Left ventricle myocardium superior (tissue), 1 donor: ENCODE data around the gene DNALI1. TPM values are rescaled to one million over a fixed set of nuclear protein-coding genes. Genes with fewer than 3 reads are reported as not detected.

Source experiments
- ATAC-seq: fragments of 200-7000 bp; cut with Tn5 transposase; one replicate; pipeline ENCODE4 v1.9.1; 2020; ENCODE audit warnings: mild to moderate bottlenecking, moderate library complexity
- DNase-seq: peaks from one replicate; pipeline ENCODE4 v3.0.0-alpha.2; 2020
- intact Hi-C: fragments of 100-400 bp; cut with micrococcal nuclease; formaldehyde crosslinking; loops from one replicate; pipeline ENCODE4 v1.11.0; 2022
- total RNA-seq: library from RNA; stranded (reverse); fragmentation: NEBNext Ultra II Directional; extraction: Animal tissue kit (Norgen Biotek cat#: 25700); gene quantifications from one replicate; pipeline ENCODE4 v1.2.1, GENCODE V29; 2021
- donor health status: DM: no; HTN: yes; CAD: no; lungs with severe emphysema.

Gene DNALI1
- total RNA-seq, 1 donor from 2014 or later: 2.3 TPM

DNA sequence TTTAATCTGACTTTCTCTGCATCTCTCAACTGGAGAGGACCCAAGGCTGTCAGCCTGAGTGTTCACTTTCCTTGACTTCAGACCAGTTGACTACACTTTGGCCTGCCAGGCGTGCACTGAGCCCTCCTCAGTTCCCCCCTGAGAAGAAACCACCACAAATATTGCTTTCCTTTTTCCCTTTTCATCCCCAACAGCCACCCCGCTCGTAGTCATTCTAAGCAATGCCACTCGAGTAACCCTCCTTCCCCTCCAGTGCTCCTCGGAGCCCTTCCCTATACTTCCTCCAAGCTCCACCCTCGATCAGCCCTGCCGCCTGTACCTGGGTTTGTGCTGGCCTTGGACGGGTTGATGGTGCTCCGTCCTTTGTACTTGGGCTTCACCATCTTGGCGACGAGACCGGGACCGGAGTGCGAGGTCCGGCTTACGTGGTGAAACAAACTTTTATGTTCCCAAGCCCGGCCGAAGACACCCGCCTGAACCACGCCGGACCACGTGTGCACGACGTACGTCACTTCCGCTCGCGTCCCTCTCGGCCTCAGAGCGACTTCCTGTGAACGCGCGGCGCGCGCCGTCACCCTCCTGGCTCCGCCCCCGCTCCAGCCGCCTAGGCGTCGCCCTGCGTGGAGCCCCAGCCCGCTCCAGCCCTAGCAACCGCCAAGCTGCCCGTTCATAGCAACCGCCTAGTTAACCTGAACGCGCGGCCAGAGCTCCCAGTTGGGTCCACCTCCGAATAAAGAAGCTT, 38.9 kb downstream of the DNALI1 start, which contains the start of gene GNL2:
GNL2 (minus strand) TSS at position 498 of the 742 bp plus-strand sequence; CDS start at position 383, 115 bp downstream.
- DNase-seq: peak; percentile 99
- peak; percentile 100 for ATAC-seq
- intact Hi-C loops: no loop called here

DNA sequence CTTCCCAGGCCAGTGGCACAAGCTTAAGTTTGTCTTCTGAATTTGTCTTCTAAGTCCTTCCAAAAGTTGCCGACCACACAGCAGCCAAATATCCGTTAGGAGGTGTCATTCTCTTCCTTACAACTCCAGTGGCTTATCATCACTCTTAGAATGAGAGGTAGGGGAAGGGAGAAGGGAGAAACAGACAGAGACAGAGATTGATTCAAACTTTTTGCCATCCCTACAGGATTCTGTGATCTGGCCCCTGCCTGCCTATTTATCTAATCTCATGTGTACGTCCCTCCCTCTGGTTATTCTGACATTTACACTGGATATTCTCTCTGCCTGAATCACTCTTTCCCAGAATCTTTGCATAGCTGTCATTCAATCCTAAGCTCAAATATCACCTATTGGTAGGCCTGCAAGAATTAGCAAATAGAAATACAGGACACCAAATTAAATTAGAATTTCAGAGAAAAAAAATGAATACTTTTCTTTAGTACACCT, 39.5 kb downstream of the DNALI1 start:
- DNase-seq (no peak), ATAC-seq (peak; percentile 38)
- intact Hi-C loops: no loop called here

DNA sequence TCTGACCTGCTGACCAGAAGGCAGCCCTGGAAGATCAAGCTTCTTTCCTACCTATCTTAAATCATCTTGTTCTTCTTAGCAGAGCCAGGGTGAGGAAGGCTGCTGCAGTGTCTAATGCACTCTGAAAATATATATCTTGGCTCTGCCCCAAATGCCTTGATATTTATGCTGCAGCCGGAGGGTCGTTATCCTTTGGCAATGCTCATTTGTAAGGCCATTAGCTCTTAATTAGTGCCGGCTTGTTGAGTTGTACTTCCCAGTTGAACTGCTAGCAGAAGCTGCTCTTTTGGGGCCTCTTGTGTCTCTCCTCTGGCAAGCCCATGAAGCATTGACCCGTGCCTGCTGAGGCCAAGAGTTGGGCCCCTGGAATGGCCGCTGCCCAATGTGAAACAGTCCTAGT, 43.2 kb downstream of the DNALI1 start:
- intact Hi-C loops: no loop called here

DNA sequence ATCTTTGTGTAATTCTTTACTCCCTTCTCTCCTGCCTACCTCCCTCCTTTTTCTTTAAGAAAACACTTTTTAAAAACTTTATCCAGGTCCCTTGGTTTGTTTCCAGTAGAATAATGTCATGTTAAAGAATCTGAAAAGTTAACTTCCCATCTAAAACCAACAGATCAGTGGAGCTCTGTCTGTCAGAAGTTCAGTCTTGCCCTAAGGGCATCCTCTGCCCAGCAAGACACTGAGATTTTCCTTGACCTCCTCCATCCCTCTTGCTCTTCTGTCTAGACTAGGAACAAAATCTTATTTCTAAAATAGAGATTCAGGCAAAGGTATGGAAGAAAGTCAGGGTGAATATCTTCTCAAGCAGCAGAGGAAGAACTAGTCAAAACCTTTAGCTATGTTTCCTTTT, 44.7 kb downstream of the DNALI1 start:
- DNase-seq (no peak), ATAC-seq (no peak)
- intact Hi-C loops: no loop called here

More for the DNA sequence above, 43.2 kb downstream of the DNALI1 start:
- ATAC-seq (no peak), DNase-seq (no peak)

DNA sequence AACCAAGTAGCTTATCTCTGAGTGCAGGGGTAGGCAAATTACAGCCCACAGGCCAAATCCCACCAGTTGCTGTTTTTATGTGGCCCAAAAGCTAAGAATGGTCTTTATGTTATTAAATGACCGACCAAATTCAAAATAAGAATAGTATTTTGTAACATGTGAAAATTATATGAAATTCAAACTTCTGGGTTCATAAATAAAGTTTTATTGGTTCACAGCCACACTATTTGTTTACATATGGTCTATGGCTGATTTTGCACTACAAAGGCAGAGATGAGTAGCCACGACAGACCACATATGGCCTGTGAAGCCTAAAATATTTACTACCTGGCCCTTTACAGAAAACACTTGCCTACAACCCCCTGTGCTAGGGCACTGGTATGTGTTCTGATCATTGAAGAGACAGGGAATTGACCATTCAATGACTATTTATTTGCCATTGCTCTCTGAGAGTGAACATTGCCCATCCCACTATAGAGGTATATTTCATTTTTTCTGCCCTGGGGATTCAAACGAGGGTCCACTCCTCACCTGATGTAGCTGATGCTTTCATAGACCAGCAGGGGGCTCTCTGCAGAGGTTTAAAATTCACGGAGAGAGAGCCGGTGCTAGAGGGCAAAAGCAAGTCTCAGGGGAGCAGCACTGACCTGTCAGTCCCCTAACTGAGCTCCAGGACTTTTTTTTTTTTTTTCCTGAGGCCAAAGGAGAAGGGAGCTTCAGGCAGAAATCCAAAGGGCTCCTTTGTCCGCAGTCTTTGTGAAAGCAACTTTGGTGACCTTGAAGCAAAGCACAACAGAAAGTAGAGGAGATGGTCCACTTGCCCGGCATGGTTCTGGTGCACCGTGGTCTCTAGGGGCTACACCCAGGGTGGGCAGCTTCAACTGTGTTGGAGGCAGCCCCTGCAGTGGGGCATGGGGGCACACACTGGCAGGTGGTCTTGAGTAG, 46.3 kb downstream of the DNALI1 start:
- peak; percentile 49 for ATAC-seq
- intact Hi-C loops: no loop called here
- DNase-seq: no peak

DNA sequence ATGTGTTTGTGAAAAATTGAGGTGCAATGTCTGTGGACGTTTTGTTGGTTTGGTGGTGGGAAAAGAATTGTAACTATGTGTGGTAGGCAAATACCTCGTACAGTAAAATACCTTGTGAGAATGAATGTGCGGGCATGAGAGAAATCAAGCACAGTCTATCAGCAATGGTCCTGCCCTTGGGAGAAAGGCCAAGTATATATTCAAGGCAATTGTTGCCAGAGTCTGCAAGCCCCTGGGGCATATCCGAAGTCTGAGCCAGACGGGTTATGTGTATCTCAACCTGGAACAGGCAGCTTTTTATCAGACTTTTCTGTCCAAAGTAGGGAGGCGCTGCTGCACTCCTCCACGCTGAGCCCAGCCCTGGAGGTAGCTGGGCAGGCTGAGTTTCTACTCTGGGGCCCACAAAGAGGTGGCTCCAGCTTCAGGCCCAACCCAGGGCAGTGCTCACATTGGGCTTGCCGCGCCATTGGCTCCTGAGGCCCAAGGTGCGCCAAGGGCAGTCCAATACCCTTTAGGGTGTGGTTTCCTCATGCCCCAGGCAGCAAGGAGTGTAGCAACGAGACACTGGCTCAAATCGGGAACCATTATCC, 48.4 kb downstream of the DNALI1 start:
- DNase-seq (no peak), ATAC-seq (no peak)
- intact Hi-C loops: no loop called here

DNA sequence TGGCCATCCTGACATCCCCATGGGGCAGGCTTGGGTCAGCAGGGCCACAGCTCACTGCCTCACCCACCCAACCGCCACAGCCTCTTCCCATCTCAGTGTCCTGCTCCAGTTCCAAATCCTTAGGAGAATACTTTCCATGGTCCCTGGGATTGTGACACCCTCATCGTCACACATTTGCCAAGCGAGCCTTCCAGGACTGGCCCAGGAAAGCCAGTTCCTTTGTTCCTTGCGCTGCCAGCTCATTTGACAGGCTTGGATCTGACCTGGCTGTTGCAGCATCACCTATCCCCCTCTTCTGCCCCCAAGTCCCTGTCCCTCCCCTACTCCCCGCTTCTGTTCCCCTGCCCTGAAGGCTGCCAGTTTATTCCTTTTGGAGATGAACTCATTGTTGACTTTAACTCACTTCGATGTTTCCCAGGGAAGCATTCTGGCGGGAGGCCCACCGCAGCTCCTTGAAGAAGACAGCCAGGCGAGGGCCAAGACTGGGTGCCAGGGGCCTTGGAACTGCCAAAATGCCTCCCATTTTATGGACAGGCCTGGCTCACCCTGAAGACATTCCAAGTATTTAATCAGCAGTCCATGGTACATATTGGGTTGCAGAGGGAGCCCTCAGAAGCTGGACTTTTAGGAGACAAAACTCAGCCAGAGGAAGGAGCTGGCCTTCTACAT, 49.2 kb downstream of the DNALI1 start:
- no peak for ATAC-seq

DNA sequence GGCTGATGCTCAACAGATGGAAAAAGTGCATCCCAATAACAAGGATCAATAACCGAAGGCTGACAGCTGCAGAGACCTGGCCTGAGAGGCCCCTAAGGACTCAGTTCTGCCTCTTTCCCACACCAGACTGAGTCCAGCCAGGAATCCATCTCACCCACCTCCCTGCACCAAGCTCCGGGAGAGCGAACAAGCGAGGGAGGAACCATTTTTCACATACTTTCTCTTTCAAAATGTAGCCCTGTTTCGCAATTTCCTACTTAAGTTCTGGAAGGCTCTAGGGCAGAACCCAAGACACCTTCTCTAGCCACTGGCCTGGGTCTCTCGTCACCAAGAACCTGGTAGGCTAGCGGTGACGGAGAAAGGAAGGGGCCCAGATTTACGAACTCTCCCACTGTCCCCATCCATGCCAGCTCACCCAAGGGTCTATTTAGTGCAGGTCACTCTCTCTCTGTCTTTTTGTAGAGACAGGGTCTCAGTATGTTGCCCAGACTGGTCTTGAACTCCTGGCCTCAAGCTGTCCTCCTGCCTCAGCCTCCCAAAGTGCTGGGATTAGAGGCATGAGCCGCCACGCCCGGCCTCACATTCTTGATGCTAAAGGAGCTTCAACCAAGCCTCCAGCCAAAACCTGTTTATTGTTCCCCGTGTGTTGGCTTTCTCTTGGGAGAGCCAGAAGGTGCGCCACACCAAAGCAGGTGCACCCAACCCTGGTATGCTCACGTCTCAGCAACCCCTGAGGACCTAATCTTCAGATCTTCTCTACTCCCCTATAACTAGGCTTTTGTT, 49.9 kb downstream of the DNALI1 start:
- DNase-seq (no peak), ATAC-seq (no peak)
- intact Hi-C loops: no loop called here

More for the DNA sequence above, 49.2 kb downstream of the DNALI1 start:
- intact Hi-C loops: no loop called here
- no peak for DNase-seq

DNA sequence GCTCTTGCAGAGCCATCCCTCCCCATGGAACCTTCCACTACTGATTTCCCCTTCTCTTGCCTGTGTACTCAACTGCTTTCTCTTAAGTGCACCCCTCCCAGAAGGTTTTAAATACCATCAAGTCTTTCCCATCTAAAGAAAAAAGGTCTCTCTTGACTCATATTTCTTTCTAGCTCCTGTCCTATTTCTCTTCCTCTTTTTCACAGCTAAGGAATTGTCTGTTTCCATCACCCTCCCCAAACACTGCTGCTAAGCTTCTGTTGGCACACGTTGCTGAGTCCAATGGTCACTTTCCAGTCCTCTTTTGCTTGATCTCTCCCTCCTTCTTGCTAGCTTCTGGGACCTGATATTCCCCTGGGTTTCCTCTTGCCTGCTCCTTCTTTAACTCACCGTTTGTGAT, 52.3 kb downstream of the DNALI1 start:
- no peak for DNase-seq

DNA sequence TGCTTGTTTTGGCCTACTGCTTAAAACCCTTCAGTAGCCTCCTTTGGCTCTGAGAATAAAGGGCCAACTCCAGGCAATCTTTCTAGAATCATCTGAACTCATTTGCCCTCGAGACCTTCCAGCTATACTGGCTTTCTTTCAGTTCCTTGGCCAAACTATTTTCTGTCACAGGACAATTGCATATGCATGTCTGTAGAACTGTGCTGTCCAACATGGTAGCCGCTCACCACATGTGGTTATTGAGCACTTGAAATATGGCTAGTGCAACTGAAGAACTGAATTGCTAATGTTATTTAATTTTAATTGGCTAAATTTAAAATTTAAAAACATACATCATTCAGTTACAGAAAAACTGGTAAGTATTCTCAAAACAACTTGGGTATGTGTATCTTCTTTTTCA, 53.3 kb downstream of the DNALI1 start:
- DNase-seq (no peak), ATAC-seq (no peak)
- intact Hi-C loops: no loop called here

More for the DNA sequence above, 52.3 kb downstream of the DNALI1 start:
- ATAC-seq: no peak
- intact Hi-C loops: no loop called here

DNA sequence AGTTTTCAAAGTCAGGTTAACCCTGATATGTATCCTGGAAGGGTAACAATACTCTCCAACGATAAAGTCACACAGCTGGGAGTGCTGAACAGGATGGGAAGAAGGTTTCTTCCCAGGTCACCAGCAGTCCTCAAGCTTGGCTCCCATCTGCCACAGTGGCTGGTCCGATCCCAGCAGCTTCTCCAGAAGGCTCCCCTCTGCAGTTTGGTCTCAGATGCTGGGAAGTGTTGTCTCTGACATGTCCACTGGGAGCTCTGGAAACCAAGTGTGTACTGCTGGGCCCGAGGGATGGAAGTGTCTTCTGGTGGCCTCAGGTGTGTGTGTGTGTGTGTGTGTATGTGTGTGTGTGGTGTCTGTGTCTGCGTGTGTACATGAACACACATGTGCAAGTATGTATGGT, 55.4 kb downstream of the DNALI1 start:
- DNase-seq: no peak
- intact Hi-C loops: no loop called here

DNA sequence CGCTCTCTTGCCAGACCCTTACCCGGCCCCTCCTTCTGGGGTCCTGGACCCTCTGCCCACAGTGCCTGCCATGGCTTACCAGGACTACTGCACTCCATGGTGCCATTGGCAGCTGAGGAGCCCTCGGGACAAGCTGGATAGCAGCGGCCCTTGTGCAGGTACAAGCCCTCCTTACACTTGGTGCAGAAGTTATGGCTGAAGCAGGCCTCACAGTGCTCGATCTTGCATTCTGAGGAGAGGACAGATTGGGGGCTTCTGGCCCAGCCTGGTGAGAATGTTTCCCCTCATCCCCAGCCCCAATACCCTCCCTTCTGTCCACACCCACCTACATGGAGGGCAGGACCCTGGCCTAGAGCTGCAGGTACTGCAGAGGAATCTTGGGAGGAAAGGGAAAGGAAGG, 57.4 kb downstream of the DNALI1 start:
- intact Hi-C loops: no loop called here
- ATAC-seq (no peak), DNase-seq (no peak)

More for the DNA sequence above, 55.4 kb downstream of the DNALI1 start:
- no peak for ATAC-seq

DNA sequence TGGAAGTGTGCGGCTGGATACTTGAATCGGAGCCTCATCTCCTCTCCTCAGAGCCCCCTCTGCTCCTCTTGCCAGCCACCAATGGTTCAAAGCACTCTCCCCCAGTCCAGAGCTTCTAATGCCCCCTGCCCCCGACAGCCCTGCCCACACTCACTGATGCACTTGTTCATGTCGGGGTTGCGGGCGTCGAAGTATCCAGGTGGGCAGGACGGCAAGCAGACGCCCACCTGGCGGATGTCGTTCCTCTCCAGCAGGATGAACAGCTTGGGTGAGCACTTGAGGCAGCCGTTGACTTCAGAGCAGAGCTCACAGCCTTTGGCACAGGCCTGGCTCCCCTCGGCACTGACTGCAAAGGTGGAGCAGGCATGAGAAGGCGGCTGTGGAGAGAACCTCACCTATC, 59.6 kb downstream of the DNALI1 start:
- no peak for DNase-seq
- intact Hi-C loops: no loop called here
- no peak for ATAC-seq

Other genes starting within 250 kb of the DNALI1 start
- 4.3 TPM for gene ZC3H12A, start 82.4 kb upstream of the DNALI1 start, total RNA-seq
- gene MEAF6, start 42.2 kb upstream of the DNALI1 start, total RNA-seq: 35.7 TPM
- 9.7 TPM for gene SNIP1, start 2.6 kb upstream of the DNALI1 start, total RNA-seq
- 22.1 TPM for gene GNL2, start 39.0 kb downstream of the DNALI1 start, total RNA-seq
- gene RSPO1, start 78.0 kb downstream of the DNALI1 start, total RNA-seq: 0.47 TPM
- 0.32 TPM for gene CDCA8, start 135.6 kb downstream of the DNALI1 start, total RNA-seq
- gene EPHA10, start 208.2 kb downstream of the DNALI1 start, total RNA-seq: 0.10 TPM
- gene MANEAL, start 236.9 kb downstream of the DNALI1 start, total RNA-seq: 1.8 TPM